HG02571 (cell line): ENCODE measurements around the gene ADAMTSL4.
"Not testable (repeated sequence)": the region's sequence is repeated elsewhere in the genome, so short reads cannot be mapped to it uniquely, and the experiment has no call there.

Experiments
- ATAC-seq: cut with Tn5 transposase; IDR thresholded peaks from one replicate; pipeline ENCODE4 v1.9.1; 2021; ENCODE audit warnings: mild to moderate bottlenecking, moderate library complexity; ENCODE audit not compliant: unreplicated experiment

The ADAMTSL4 gene

GRCh38 chr1:150566589-150567340 is 17.6 kb downstream of the ADAMTSL4 start:
- no peak for ATAC-seq

GRCh38 chr1:150567341-150567716 is 18.1 kb downstream of the ADAMTSL4 start:
- ATAC-seq, result no peak

- no peak for ATAC-seq
Measured at GRCh38 chr1:150567717-150568593, 18.7 kb downstream of the ADAMTSL4 start.

GRCh38 chr1:150568594-150568966 is 19.4 kb downstream of the ADAMTSL4 start:
- no peak for ATAC-seq

GRCh38 chr1:150572918-150573647 is 23.9 kb downstream of the ADAMTSL4 start:
- no peak for ATAC-seq

GRCh38 chr1:150573648-150574071 is 24.5 kb downstream of the ADAMTSL4 start:
- not testable (repeated sequence) for ATAC-seq

GRCh38 chr1:150574260-150575071 is 25.3 kb downstream of the ADAMTSL4 start:
- no peak for ATAC-seq

GRCh38 chr1:150575072-150575489 is 25.9 kb downstream of the ADAMTSL4 start:
- no peak for ATAC-seq

- ATAC-seq, result no peak
Measured at GRCh38 chr1:150575518-150576366, 26.5 kb downstream of the ADAMTSL4 start.

- ATAC-seq, result no peak
Measured at GRCh38 chr1:150576367-150576711, 27.1 kb downstream of the ADAMTSL4 start.

GRCh38 chr1:150576794-150577556 is 27.8 kb downstream of the ADAMTSL4 start:
- ATAC-seq, result no peak

- no peak for ATAC-seq
Measured at GRCh38 chr1:150577557-150578271, 28.5 kb downstream of the ADAMTSL4 start.

GRCh38 chr1:150578272-150579109 is 29.3 kb downstream of the ADAMTSL4 start:
- no peak for ATAC-seq

GRCh38 chr1:150579110-150579944 is 30.1 kb downstream of the ADAMTSL4 start, which contains the start of gene MCL1:
TSS of gene MCL1 (minus strand) at chr1:150579610. CDS start at chr1:150579530, 80 bp downstream.
- ATAC-seq, result peak; percentile 86

- ATAC-seq, result no peak
Measured at GRCh38 chr1:150579945-150580642, 30.9 kb downstream of the ADAMTSL4 start.

- ATAC-seq, result not testable (repeated sequence)
Measured at GRCh38 chr1:150580966-150581365, 31.8 kb downstream of the ADAMTSL4 start.
